ENCODE measurements around the gene SKOR1. TPM values are rescaled to one million over a fixed set of nuclear protein-coding genes. Genes with fewer than 3 reads are reported as not detected.

SKOR1 gene
- total RNA-seq, 2 experiments from 2014 or later: 0.23 to 0.25 TPM

- peaks cover 22% of the 10 kb centered on the region for H3K4me1 Mint-ChIP-seq
- peaks cover 2% of the 10 kb centered on the region for H3K36me3 Mint-ChIP-seq (ENCODE audit: low read depth)
- H3K27ac Mint-ChIP-seq: peak overlapping the region; percentile 49
- ChIA-PET POLR2A (interaction anchor here (1.4 kb wide), 1 partner anchor 270 kb away, joined by 5 read pairs; the partner anchor contains the start of gene PIAS1), CTCF (interaction anchor here (1.6 to 3.3 kb wide), 3 partner anchors 9 to 327 kb away, joined by 5 to 17 read pairs (median 5); no protein-coding TSS in a partner anchor)
- no peaks in the 10 kb centered on the region for H3K9me3 Mint-ChIP-seq
- H3K4me3 Mint-ChIP-seq: no peak overlapping the region
- no peak for DNase-seq
- no peaks in the 10 kb centered on the region for H3K27me3 Mint-ChIP-seq
These were observed 41.1 kb upstream of the SKOR1 start for GRCh38 chr15:67784090-67784781.

DNA sequence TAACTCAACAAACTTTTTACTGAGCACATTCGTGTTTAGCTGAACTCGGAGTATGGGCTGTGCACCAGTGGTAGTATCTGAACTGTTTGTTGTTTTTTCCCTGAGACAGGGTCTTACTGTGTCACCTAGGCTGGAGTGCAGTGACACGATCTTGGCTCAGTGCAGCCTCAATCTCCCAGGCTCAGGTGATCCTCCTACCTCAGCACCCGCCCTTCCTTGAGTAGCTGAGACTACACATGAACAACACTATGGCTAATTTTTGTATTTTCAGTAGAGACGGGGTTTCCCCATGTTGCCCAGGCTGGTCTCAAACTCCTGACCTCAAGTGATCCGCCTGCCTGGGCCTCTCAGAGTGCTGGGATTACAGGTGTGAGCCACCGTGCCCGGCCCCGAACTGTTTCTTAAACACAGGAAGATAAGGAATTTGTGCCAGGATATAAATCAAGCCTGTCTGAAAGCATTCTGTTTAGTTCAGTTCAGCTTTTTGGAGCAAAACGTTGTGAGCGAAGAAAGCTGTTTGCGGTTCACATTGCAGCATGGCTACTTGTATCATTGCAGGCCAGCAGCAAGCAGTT lies 40.4 kb upstream of the SKOR1 start:
- DNase-seq: no peak
- Mint-ChIP-seq H3K9me3 (no peaks in the 10 kb centered on the region), H3K4me3 (no peak overlapping the region), H3K27me3 (no peaks in the 10 kb centered on the region), H3K27ac (peak overlapping the region; percentile 49), H3K4me1 (peaks cover 22% of the 10 kb centered on the region), H3K36me3 (ENCODE audit: low read depth) (peaks cover 2% of the 10 kb centered on the region)
- POLR2A ChIA-PET: interaction anchor here (1.4 kb wide), 1 partner anchor 269 kb away, joined by 5 read pairs; the partner anchor contains the start of gene PIAS1
- CTCF ChIA-PET: interaction anchor here (1.6 to 3.3 kb wide), 3 partner anchors 8 to 328 kb away, joined by 5 to 17 read pairs (median 5); no protein-coding TSS in a partner anchor

GRCh38 chr15:67785431-67785830 lies 39.9 kb upstream of the SKOR1 start:
- DNase-seq: no peak
- H3K4me3 Mint-ChIP-seq: no peak overlapping the region
- no peak overlapping the region for H3K27ac Mint-ChIP-seq
- H3K36me3 Mint-ChIP-seq (ENCODE audit: low read depth): peaks cover 2% of the 10 kb centered on the region
- ChIA-PET CTCF (interaction anchor here (3.3 kb wide), 1 partner anchor 52 kb away, joined by 17 read pairs; no protein-coding TSS in a partner anchor), POLR2A (interaction anchor here (1.4 kb wide), 1 partner anchor 269 kb away, joined by 5 read pairs; the partner anchor contains the start of gene PIAS1)
- H3K9me3 Mint-ChIP-seq: no peaks in the 10 kb centered on the region
- H3K27me3 Mint-ChIP-seq: no peaks in the 10 kb centered on the region
- H3K4me1 Mint-ChIP-seq: peaks cover 22% of the 10 kb centered on the region

GRCh38 chr15:67786646-67787045 lies 38.7 kb upstream of the SKOR1 start:
- Mint-ChIP-seq H3K27me3 (no peaks in the 10 kb centered on the region), H3K9me3 (no peaks in the 10 kb centered on the region), H3K4me1 (peaks cover 22% of the 10 kb centered on the region), H3K36me3 (ENCODE audit: low read depth) (peaks cover 2% of the 10 kb centered on the region), H3K27ac (no peak overlapping the region), H3K4me3 (no peak overlapping the region)
- ChIA-PET CTCF (interaction anchor here (1.4 to 1.6 kb wide), 2 partner anchors 7 to 330 kb away, joined by 3 read pairs; no protein-coding TSS in a partner anchor), POLR2A (no interaction called here)
- DNase-seq: no peak

- ChIA-PET POLR2A (interaction anchor here (0.6 kb wide), 1 partner anchor 30 kb away, joined by 3 read pairs; no protein-coding TSS in a partner anchor), CTCF (no interaction called here)
- Mint-ChIP-seq H3K36me3 (ENCODE audit: low read depth) (peaks cover 2% of the 10 kb centered on the region), H3K9me3 (no peaks in the 10 kb centered on the region), H3K4me1 (peaks cover 13% of the 10 kb centered on the region), H3K27me3 (no peaks in the 10 kb centered on the region), H3K27ac (no peak overlapping the region), H3K4me3 (no peak overlapping the region)
- no peak for DNase-seq
These were observed 36.3 kb upstream of the SKOR1 start for GRCh38 chr15:67788986-67789385.

DNA sequence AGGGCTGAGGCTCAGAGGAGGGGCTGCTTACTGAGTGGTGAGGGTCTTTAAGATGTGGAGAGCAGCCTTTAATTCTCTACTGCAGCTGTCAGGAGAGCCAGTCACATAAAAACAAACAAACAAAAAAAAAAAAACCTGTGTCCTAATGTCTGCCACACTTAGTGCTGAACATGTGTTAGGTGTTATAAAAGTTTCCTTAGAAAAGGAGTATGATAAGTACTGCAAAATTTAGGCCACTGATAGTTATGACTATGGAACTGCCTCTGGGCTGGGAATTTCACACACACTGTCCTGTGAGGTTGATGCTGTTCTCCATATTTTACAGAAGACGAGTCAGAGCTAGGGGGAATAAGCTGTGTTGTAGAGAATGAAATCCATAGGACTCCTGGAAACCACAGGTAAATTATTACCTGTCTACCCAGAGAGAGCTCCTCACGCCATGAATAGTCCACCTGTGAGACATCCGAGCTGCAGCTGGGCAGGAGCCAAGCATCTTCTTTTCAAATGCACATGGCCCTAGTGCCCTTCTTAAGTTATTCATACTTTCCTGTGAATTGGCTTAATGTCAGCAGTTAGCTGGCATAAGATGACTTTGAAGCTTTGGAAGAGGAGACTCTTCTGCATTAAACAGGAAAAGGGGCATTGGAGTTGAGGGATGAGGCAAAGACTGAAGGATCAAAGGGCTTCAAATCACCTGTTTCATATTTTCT lies 34.5 kb upstream of the SKOR1 start:
- no peak overlapping the region for H3K4me3 Mint-ChIP-seq
- H3K36me3 Mint-ChIP-seq (ENCODE audit: low read depth): no peaks in the 10 kb centered on the region
- CTCF ChIA-PET: no interaction called here
- no peak overlapping the region for H3K27ac Mint-ChIP-seq
- POLR2A ChIA-PET: no interaction called here
- DNase-seq: no peak
- H3K27me3 Mint-ChIP-seq: no peaks in the 10 kb centered on the region
- H3K4me1 Mint-ChIP-seq: no peaks in the 10 kb centered on the region
- peaks cover 10% of the 10 kb centered on the region for H3K9me3 Mint-ChIP-seq

GRCh38 chr15:67792250-67792942 lies 32.9 kb upstream of the SKOR1 start:
- Mint-ChIP-seq H3K27ac (no peak overlapping the region), H3K4me1 (no peaks in the 10 kb centered on the region), H3K36me3 (ENCODE audit: low read depth) (peaks cover 4% of the 10 kb centered on the region), H3K27me3 (no peaks in the 10 kb centered on the region), H3K4me3 (no peak overlapping the region), H3K9me3 (peaks cover 10% of the 10 kb centered on the region)
- ChIA-PET CTCF (interaction anchor here (1.5 kb wide), 1 partner anchor 8 kb away, joined by 5 read pairs; no protein-coding TSS in a partner anchor), POLR2A (no interaction called here)
- DNase-seq: no peak

GRCh38 chr15:67794832-67795574 lies 30.3 kb upstream of the SKOR1 start:
- Mint-ChIP-seq H3K27ac (no peak overlapping the region), H3K36me3 (ENCODE audit: low read depth) (peaks cover 4% of the 10 kb centered on the region), H3K4me3 (no peak overlapping the region), H3K4me1 (no peaks in the 10 kb centered on the region), H3K9me3 (peaks cover 10% of the 10 kb centered on the region), H3K27me3 (no peaks in the 10 kb centered on the region)
- POLR2A ChIA-PET: no interaction called here
- DNase-seq: no peak
- CTCF ChIA-PET: no interaction called here

GRCh38 chr15:67796196-67797127 lies 28.8 kb upstream of the SKOR1 start:
- H3K4me3 Mint-ChIP-seq: no peak overlapping the region
- H3K27ac Mint-ChIP-seq: no peak overlapping the region
- peaks cover 10% of the 10 kb centered on the region for H3K9me3 Mint-ChIP-seq
- POLR2A ChIA-PET: no interaction called here
- no peak for DNase-seq
- H3K4me1 Mint-ChIP-seq: no peaks in the 10 kb centered on the region
- no peaks in the 10 kb centered on the region for H3K27me3 Mint-ChIP-seq
- H3K36me3 Mint-ChIP-seq (ENCODE audit: low read depth): peaks cover 4% of the 10 kb centered on the region
- CTCF ChIA-PET: no interaction called here

DNA sequence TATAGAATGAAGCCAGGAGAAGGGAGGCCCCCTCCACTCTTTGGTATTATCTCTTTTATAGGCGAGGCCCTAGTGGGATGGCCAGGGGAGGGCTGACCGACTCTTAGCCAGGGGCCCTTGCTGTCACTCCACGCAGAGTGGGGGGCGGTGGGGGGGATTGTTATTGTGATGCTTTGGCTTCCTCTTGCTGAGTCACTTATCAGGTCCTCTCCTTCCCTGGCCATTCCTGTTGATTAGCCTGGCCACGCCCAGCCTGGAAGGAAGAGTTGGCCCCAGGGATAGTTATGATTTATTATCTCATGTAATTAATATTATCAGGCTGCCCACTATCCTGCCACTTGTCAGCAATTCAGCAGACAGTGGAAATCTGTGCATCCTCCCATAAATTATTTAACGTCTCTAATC lies 25.5 kb upstream of the SKOR1 start:
- H3K4me1 Mint-ChIP-seq: no peaks in the 10 kb centered on the region
- no peaks in the 10 kb centered on the region for H3K27me3 Mint-ChIP-seq
- no peak for DNase-seq
- H3K9me3 Mint-ChIP-seq: peaks cover 9% of the 10 kb centered on the region
- ChIA-PET POLR2A (no interaction called here), CTCF (interaction anchor here (0.7 kb wide), 1 partner anchor 1206 kb away, joined by 3 read pairs; no protein-coding TSS in a partner anchor)
- H3K4me3 Mint-ChIP-seq: no peak overlapping the region
- peaks cover 4% of the 10 kb centered on the region for H3K36me3 Mint-ChIP-seq (ENCODE audit: low read depth)
- H3K27ac Mint-ChIP-seq: no peak overlapping the region

GRCh38 chr15:67801142-67801541 lies 24.2 kb upstream of the SKOR1 start:
- Mint-ChIP-seq H3K4me3 (no peak overlapping the region), H3K36me3 (ENCODE audit: low read depth) (peaks cover under 1% of the 10 kb centered on the region), H3K4me1 (no peaks in the 10 kb centered on the region), H3K27me3 (no peaks in the 10 kb centered on the region), H3K27ac (no peak overlapping the region), H3K9me3 (no peaks in the 10 kb centered on the region)
- CTCF ChIA-PET: no interaction called here
- POLR2A ChIA-PET: no interaction called here
- no peak for DNase-seq
